OCI-LY3 (cell line): ENCODE data around the gene OR51B6.

Experiments
- H2AFZ ChIP-seq: fragments of 200-600, 300-600 bp; shearing (Covaris generic); 2 replicates; pipeline ENCODE4 v1.6.0; 2014; ENCODE audit warnings: antibody characterized with exemption, low read depth, low read length
- H3K27ac ChIP-seq: fragments of 200-600, 300-600 bp; sonication (generic); 2 replicates; pipeline ENCODE4 v1.5.1; 2014; ENCODE audit warnings: mild to moderate bottlenecking, low read length, moderate library complexity, mixed read lengths
- H3K27me3 ChIP-seq: fragments of 200-600, 300-600 bp; sonication (generic); 2 replicates; pipeline ENCODE4 v1.6.1; 2014; ENCODE audit warnings: low read depth, low read length, mixed read lengths
- H3K36me3 ChIP-seq: fragments of 200-600, 300-600 bp; sonication (generic); replicated peaks from 2 replicates; pipeline ENCODE3; 2014; ENCODE audit warnings: low read depth, low read length, mixed read lengths
- H3K4me1 ChIP-seq: fragments of 300-600, 200-600 bp; sonication (generic); 2 replicates; pipeline ENCODE4 v1.6.1; 2014; ENCODE audit warnings: low read length, mixed read lengths
- H3K4me2 ChIP-seq: fragments of 200-600, 300-600 bp; sonication (generic); 2 replicates; pipeline ENCODE4 v1.6.1; 2014; ENCODE audit warnings: low read length, mixed read lengths
- H3K4me3 ChIP-seq: fragments of 300-600, 200-600 bp; sonication (generic); 2 replicates; pipeline ENCODE4 v1.5.1; 2014; ENCODE audit warnings: antibody characterized with exemption, mild to moderate bottlenecking, low read length, moderate library complexity
- H3K79me2 ChIP-seq: fragments of 300-600, 200-600 bp; shearing (Covaris generic); 2 replicates; pipeline ENCODE4 v1.6.1; 2014; ENCODE audit warnings: mild to moderate bottlenecking, low read length, mixed read lengths
- H3K9ac ChIP-seq: fragments of 300-600, 200-600 bp; shearing (Covaris generic); 2 replicates; pipeline ENCODE4 v1.6.0; 2014; ENCODE audit warnings: mild to moderate bottlenecking, low read length, moderate library complexity
- H3K9me3 ChIP-seq: fragments of 200-600, 300-600 bp; shearing (Covaris generic); 2 replicates; pipeline ENCODE4 v1.6.1; 2014; ENCODE audit warnings: low read length, mixed read lengths; ENCODE audit not compliant: insufficient read depth
- H4K20me1 ChIP-seq: fragments of 200-600, 300-600 bp; sonication (generic); 2 replicates; pipeline ENCODE4 v1.6.1; 2016; ENCODE audit warnings: low read length, mixed read lengths; ENCODE audit not compliant: insufficient read depth
- CTCF ChIP-seq: fragments of 200-600, 300-600 bp; sonication (generic); IDR thresholded peaks from 2 replicates; pipeline ENCODE4 v1.5.1; 2014; ENCODE audit warnings: antibody characterized with exemption, low read length, low read depth
- EZH2phosphoT487 ChIP-seq: fragments of 200-600 bp; shearing (Covaris generic); IDR thresholded peaks from 2 replicates; pipeline ENCODE4 v1.6.1; 2018; ENCODE audit warnings: antibody characterized with exemption, mixed run types, low read depth

The OR51B6 gene

GRCh38 chr11:5339771-5340322, 11.5 kb upstream of the OR51B6 start:
- Histone ChIP-seq H3K9me3 (no peaks in the 10 kb centered on the region), H3K27me3 (no peaks in the 10 kb centered on the region), H2AFZ (peak overlapping the region; percentile 66), H3K36me3 (no peaks in the 10 kb centered on the region), H3K4me1 (peaks cover 69% of the 10 kb centered on the region), H4K20me1 (no peaks in the 10 kb centered on the region), H3K4me3 (peak overlapping the region; percentile 15; the same call in 1 of the 2 replicates), H3K27ac (peak overlapping the region; percentile 81), H3K9ac (peak overlapping the region; percentile 26; the same call in 1 of the 2 replicates), H3K4me2 (peak overlapping the region; percentile 48), H3K79me2 (no peaks in the 10 kb centered on the region)
- TF ChIP-seq CTCF (no peak), EZH2phosphoT487 (no peak)

GRCh38 chr11:5343474-5344335, 7.6 kb upstream of the OR51B6 start, which contains the start of gene OR51B5:
Gene OR51B5, minus strand, starts transcription at chr11:5343524. Its CDS starts 0 bp downstream, at chr11:5343524.
- no peaks in the 10 kb centered on the region for H4K20me1 ChIP-seq
- H3K79me2 ChIP-seq: no peaks in the 10 kb centered on the region
- H3K4me3 ChIP-seq: peak within 1 kb of the TSS; percentile 10; the same call in 1 of the 2 replicates
- peak within 1 kb of the TSS; percentile 75 for H3K4me2 ChIP-seq
- no peaks in the 10 kb centered on the region for H3K36me3 ChIP-seq
- peak within 1 kb of the TSS; percentile 74 for H3K27ac ChIP-seq
- peaks cover 61% of the 10 kb centered on the region for H3K4me1 ChIP-seq
- no peaks in the 10 kb centered on the region for H3K9me3 ChIP-seq
- H2AFZ ChIP-seq: peak within 1 kb of the TSS; percentile 70
- TF ChIP-seq CTCF (no peak), EZH2phosphoT487 (no peak)
- peak within 1 kb of the TSS; percentile 18; the same call in 1 of the 2 replicates for H3K9ac ChIP-seq
- H3K27me3 ChIP-seq: no peaks in the 10 kb centered on the region

GRCh38 chr11:5345831-5346230, 5.5 kb upstream of the OR51B6 start:
- H3K4me3 ChIP-seq: no peak overlapping the region
- no peak overlapping the region for H3K4me2 ChIP-seq
- H3K36me3 ChIP-seq: no peaks in the 10 kb centered on the region
- H3K4me1 ChIP-seq: peaks cover 41% of the 10 kb centered on the region
- no peak overlapping the region for H3K9ac ChIP-seq
- no peak overlapping the region for H2AFZ ChIP-seq
- no peaks in the 10 kb centered on the region for H4K20me1 ChIP-seq
- no peak overlapping the region for H3K27ac ChIP-seq
- no peaks in the 10 kb centered on the region for H3K9me3 ChIP-seq
- no peaks in the 10 kb centered on the region for H3K27me3 ChIP-seq
- no peaks in the 10 kb centered on the region for H3K79me2 ChIP-seq
- TF ChIP-seq EZH2phosphoT487: no peak
- no peak for TF ChIP-seq CTCF

GRCh38 chr11:5348551-5349194, 2.6 kb upstream of the OR51B6 start:
- Histone ChIP-seq H3K27me3 (no peaks in the 10 kb centered on the region), H4K20me1 (no peaks in the 10 kb centered on the region), H3K4me3 (no peak overlapping the region), H3K9me3 (no peaks in the 10 kb centered on the region), H3K9ac (no peak overlapping the region), H3K36me3 (no peaks in the 10 kb centered on the region), H3K4me1 (peaks cover 16% of the 10 kb centered on the region), H3K27ac (no peak overlapping the region), H2AFZ (no peak overlapping the region), H3K79me2 (no peaks in the 10 kb centered on the region), H3K4me2 (no peak overlapping the region)
- TF ChIP-seq CTCF (no peak), EZH2phosphoT487 (no peak)
